ENCODE data around the gene EZH2.

Gene EZH2

GRCh38 chr7:148884049-148884298, at the start of gene EZH2:
Gene EZH2 (minus strand): TSS chr7:148884291. CDS start chr7:148847298, 36,993 bp downstream.
- no peak for DNase-seq (ENCODE audit: low spot score)
- FAIRE-seq, result no peak

GRCh38 chr7:148931470-148931869, 47.4 kb upstream of the EZH2 start:
- DNase-seq (ENCODE audit: low spot score) (no peak), FAIRE-seq (no peak)

GRCh38 chr7:148930335-148930734, 46.2 kb upstream of the EZH2 start:
- no peak for FAIRE-seq
- DNase-seq (ENCODE audit: low spot score), result no peak

- FAIRE-seq (no peak), DNase-seq (ENCODE audit: low spot score) (no peak)
Measured at GRCh38 chr7:148929176-148929575, 45.1 kb upstream of the EZH2 start.

GRCh38 chr7:148927123-148928045, 43.3 kb upstream of the EZH2 start:
- FAIRE-seq (no peak), DNase-seq (ENCODE audit: low spot score) (no peak)

GRCh38 chr7:148925836-148926235, 41.7 kb upstream of the EZH2 start:
- no peak for FAIRE-seq

GRCh38 chr7:148924011-148924410, 39.9 kb upstream of the EZH2 start:
- FAIRE-seq (no peak), DNase-seq (ENCODE audit: low spot score) (no peak)

More at GRCh38 chr7:148925836-148926235, 41.7 kb upstream of the EZH2 start:
- no peak for DNase-seq (ENCODE audit: low spot score)

GRCh38 chr7:148921806-148922205, 37.7 kb upstream of the EZH2 start:
- no peak for DNase-seq (ENCODE audit: low spot score)
- FAIRE-seq, result no peak

- FAIRE-seq (no peak), DNase-seq (ENCODE audit: low spot score) (no peak)
Measured at GRCh38 chr7:148921189-148921588, 37.1 kb upstream of the EZH2 start.

GRCh38 chr7:148919859-148920258, 35.8 kb upstream of the EZH2 start:
- peak; percentile 2 for DNase-seq (ENCODE audit: low spot score)

GRCh38 chr7:148918058-148918596, 34.0 kb upstream of the EZH2 start:
- FAIRE-seq (no peak), DNase-seq (ENCODE audit: low spot score) (no peak)

More at GRCh38 chr7:148919859-148920258, 35.8 kb upstream of the EZH2 start:
- FAIRE-seq, result no peak

- DNase-seq (ENCODE audit: low spot score), result no peak
Measured at GRCh38 chr7:148916186-148916585, 32.1 kb upstream of the EZH2 start.

GRCh38 chr7:148915211-148915610, 31.1 kb upstream of the EZH2 start:
- DNase-seq (ENCODE audit: low spot score), result no peak
- no peak for FAIRE-seq

More at GRCh38 chr7:148916186-148916585, 32.1 kb upstream of the EZH2 start:
- FAIRE-seq, result no peak

GRCh38 chr7:148914208-148914777, 30.2 kb upstream of the EZH2 start:
- DNase-seq (ENCODE audit: low spot score) (peak; percentile 77), FAIRE-seq (peak; percentile 78)

- FAIRE-seq (no peak), DNase-seq (ENCODE audit: low spot score) (no peak)
Measured at GRCh38 chr7:148912758-148913541, 28.9 kb upstream of the EZH2 start.

- no peak for FAIRE-seq
- DNase-seq (ENCODE audit: low spot score), result no peak
Measured at GRCh38 chr7:148912151-148912550, 28.1 kb upstream of the EZH2 start.

GRCh38 chr7:148911626-148912025, 27.5 kb upstream of the EZH2 start:
- FAIRE-seq, result no peak
- DNase-seq (ENCODE audit: low spot score), result no peak

- no peak for DNase-seq (ENCODE audit: low spot score)
- FAIRE-seq, result no peak
Measured at GRCh38 chr7:148909568-148909967, 25.5 kb upstream of the EZH2 start.

- no peak for DNase-seq (ENCODE audit: low spot score)
- FAIRE-seq, result no peak
Measured at GRCh38 chr7:148906707-148907498, 22.8 kb upstream of the EZH2 start.

GRCh38 chr7:148905093-148905666, 21.1 kb upstream of the EZH2 start:
- FAIRE-seq, result no peak
- DNase-seq (ENCODE audit: low spot score), result no peak

GRCh38 chr7:148903504-148903903, 19.4 kb upstream of the EZH2 start:
- DNase-seq (ENCODE audit: low spot score), result no peak
- no peak for FAIRE-seq
